ENCODE results near the gene ZDHHC1. TPM values are rescaled to one million over a fixed set of nuclear protein-coding genes. Genes with fewer than 3 reads are reported as not detected.

ZDHHC1 gene
- total RNA-seq, 2 experiments from 2014 or later = 0.23 to 0.45 TPM

GRCh38 chr16:67436640-67437193 lies 20.4 kb upstream of the ZDHHC1 start:
- Mint-ChIP-seq H3K27ac (no peak overlapping the region), H3K36me3 (ENCODE audit: low read depth) (peaks cover 7% of the 10 kb centered on the region), H3K4me1 (peaks cover 2% of the 10 kb centered on the region), H3K27me3 (peaks cover 6% of the 10 kb centered on the region), H3K4me3 (no peak overlapping the region), H3K9me3 (no peaks in the 10 kb centered on the region)
- ChIA-PET CTCF (interaction anchor here (1.7 kb wide), 1 partner anchor 12 kb away, joined by 4 read pairs; no protein-coding TSS in a partner anchor), POLR2A (no interaction called here)
- DNase-seq = no peak

DNA sequence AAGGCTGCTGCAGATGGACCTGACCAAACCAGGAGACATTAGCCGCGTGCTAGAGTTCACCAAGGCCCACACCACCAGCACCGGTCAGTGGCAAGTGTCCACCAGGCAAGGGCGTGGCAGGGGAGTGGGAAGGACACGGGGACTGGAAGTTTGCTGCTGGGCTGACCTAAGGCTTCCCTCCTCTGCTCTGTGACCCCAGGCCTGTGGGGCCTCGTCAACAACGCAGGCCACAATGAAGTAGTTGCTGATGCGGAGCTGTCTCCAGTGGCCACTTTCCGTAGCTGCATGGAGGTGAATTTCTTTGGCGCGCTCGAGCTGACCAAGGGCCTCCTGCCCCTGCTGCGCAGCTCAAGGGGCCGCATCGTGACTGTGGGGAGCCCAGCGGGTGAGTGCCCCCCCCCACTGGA lies 19.5 kb upstream of the ZDHHC1 start:
- no peak for DNase-seq
- Mint-ChIP-seq H3K36me3 (ENCODE audit: low read depth) (peaks cover 7% of the 10 kb centered on the region), H3K4me1 (peaks cover 4% of the 10 kb centered on the region), H3K9me3 (no peaks in the 10 kb centered on the region), H3K27me3 (peaks cover 9% of the 10 kb centered on the region), H3K4me3 (no peak overlapping the region), H3K27ac (no peak overlapping the region)
- ChIA-PET POLR2A (no interaction called here), CTCF (interaction anchor here (0.5 to 1.7 kb wide), 2 partner anchors 13 to 561 kb away, joined by 4 to 6 read pairs; no protein-coding TSS in a partner anchor)

- no peak for DNase-seq
- ChIA-PET CTCF (interaction anchor here (1.3 kb wide), 1 partner anchor 14 kb away, joined by 3 read pairs; no protein-coding TSS in a partner anchor), POLR2A (interaction anchor here (1.2 kb wide), 1 partner anchor 11 kb away, joined by 3 read pairs; no protein-coding TSS in a partner anchor)
- Mint-ChIP-seq H3K36me3 (ENCODE audit: low read depth) (peaks cover 6% of the 10 kb centered on the region), H3K27ac (no peak overlapping the region), H3K27me3 (peaks cover 28% of the 10 kb centered on the region), H3K4me1 (peaks cover 7% of the 10 kb centered on the region), H3K9me3 (no peaks in the 10 kb centered on the region), H3K4me3 (no peak overlapping the region)
Observed at GRCh38 chr16:67433131-67433719, 16.9 kb upstream of the ZDHHC1 start.

DNA sequence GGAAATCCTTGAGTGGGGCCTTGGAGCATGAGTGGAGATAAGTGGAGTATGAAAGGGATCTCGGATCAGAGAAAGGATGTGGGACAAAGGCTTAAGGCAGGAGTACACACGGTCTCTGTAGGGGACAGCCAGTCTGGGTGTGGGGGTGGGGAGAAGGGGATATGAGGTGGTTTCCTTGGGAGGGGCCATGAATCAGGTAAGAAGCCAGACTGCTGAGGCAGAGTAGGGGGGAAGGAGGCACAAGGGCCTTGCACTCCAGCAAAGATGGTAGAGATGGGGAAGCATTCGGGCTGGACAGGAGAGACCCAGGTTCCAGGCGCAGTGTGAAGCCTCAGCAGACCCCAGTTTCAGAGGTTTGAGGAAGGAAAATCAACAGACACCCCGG lies 16.2 kb upstream of the ZDHHC1 start:
- H3K27ac Mint-ChIP-seq = no peak overlapping the region
- H3K4me1 Mint-ChIP-seq = peaks cover 7% of the 10 kb centered on the region
- H3K36me3 Mint-ChIP-seq (ENCODE audit: low read depth) = peaks cover 2% of the 10 kb centered on the region
- no peaks in the 10 kb centered on the region for H3K9me3 Mint-ChIP-seq
- H3K4me3 Mint-ChIP-seq = no peak overlapping the region
- CTCF ChIA-PET = interaction anchor here (0.8 kb wide), 1 partner anchor 19 kb away, joined by 7 read pairs; no protein-coding TSS in a partner anchor
- POLR2A ChIA-PET = interaction anchor here (1.2 kb wide), 1 partner anchor 12 kb away, joined by 3 read pairs; no protein-coding TSS in a partner anchor
- DNase-seq = no peak
- peaks cover 35% of the 10 kb centered on the region for H3K27me3 Mint-ChIP-seq

DNA sequence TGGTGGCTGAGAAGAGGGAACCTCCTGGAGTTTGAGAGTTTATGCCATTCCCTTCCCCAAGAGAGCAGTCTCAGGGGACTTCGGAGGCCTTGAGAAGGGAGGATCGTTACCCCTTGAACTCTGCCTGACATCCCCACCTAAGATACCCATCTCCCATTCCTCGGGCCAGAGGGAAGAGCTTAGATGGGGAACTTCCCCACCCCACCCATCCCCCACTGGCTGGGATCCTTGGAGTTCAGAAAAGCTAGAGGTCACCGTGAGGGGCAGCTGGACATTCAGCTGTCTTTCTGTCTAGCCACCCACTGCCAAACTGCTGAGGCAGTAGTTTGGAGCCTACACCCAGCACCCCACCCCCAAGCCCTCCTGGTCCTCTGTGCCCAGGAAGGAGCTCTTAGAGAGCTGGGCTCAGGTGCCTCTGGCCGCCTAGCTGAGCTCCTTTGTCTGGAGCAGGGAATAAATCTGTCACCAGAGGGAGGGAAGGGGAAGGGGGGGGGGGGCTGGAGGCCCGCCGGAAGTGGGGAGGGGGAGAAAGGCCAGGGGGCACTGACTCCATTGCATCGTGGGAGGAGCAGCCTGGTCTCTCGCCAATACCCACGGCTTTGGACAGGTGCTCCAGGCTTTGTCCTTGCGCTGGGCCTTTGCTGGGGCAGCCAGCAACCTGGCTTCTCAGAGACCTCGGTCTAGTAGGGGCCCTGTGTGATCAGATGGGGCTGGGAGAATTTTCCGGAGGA lies 15.7 kb upstream of the ZDHHC1 start:
- H3K4me3 Mint-ChIP-seq = peak overlapping the region; percentile 16
- H3K27ac Mint-ChIP-seq = no peak overlapping the region
- no peaks in the 10 kb centered on the region for H3K9me3 Mint-ChIP-seq
- ChIA-PET CTCF (interaction anchor here (0.6 to 0.8 kb wide), 3 partner anchors 19 to 130 kb away, joined by 3 to 7 read pairs (median 3); no protein-coding TSS in a partner anchor), POLR2A (no interaction called here)
- H3K27me3 Mint-ChIP-seq = peaks cover 38% of the 10 kb centered on the region
- no peak for DNase-seq
- H3K4me1 Mint-ChIP-seq = peaks cover 7% of the 10 kb centered on the region
- peaks cover 2% of the 10 kb centered on the region for H3K36me3 Mint-ChIP-seq (ENCODE audit: low read depth)

GRCh38 chr16:67430977-67431774 lies 14.9 kb upstream of the ZDHHC1 start, which contains the start of gene HSD11B2:
HSD11B2 (plus strand) TSS chr16:67431121; CDS start chr16:67431249, 128 bp downstream.
- Mint-ChIP-seq H3K27me3 (peaks cover 44% of the 10 kb centered on the region), H3K4me3 (peak within 1 kb of the TSS; percentile 72), H3K36me3 (ENCODE audit: low read depth) (peaks cover 2% of the 10 kb centered on the region), H3K9me3 (no peaks in the 10 kb centered on the region), H3K27ac (no peak within 1 kb of the TSS), H3K4me1 (peaks cover 7% of the 10 kb centered on the region)
- POLR2A ChIA-PET = no interaction called here
- peak; percentile 28 for DNase-seq
- CTCF ChIA-PET = interaction anchor here (0.8 kb wide), 1 partner anchor 63 kb away, joined by 3 read pairs; no protein-coding TSS in a partner anchor

- no peak overlapping the region for H3K27ac Mint-ChIP-seq
- peaks cover 2% of the 10 kb centered on the region for H3K36me3 Mint-ChIP-seq (ENCODE audit: low read depth)
- H3K27me3 Mint-ChIP-seq = peaks cover 44% of the 10 kb centered on the region
- no peaks in the 10 kb centered on the region for H3K9me3 Mint-ChIP-seq
- DNase-seq = peak; percentile 26
- peak overlapping the region; percentile 72 for H3K4me3 Mint-ChIP-seq
- ChIA-PET CTCF (no interaction called here), POLR2A (no interaction called here)
- H3K4me1 Mint-ChIP-seq = peaks cover 7% of the 10 kb centered on the region
Observed at GRCh38 chr16:67430504-67430976, 14.3 kb upstream of the ZDHHC1 start.

GRCh38 chr16:67429799-67430503 lies 13.7 kb upstream of the ZDHHC1 start:
- Mint-ChIP-seq H3K9me3 (no peaks in the 10 kb centered on the region), H3K4me3 (peak overlapping the region; percentile 72), H3K36me3 (ENCODE audit: low read depth) (peaks cover 2% of the 10 kb centered on the region), H3K4me1 (peaks cover 7% of the 10 kb centered on the region), H3K27me3 (peaks cover 44% of the 10 kb centered on the region), H3K27ac (no peak overlapping the region)
- CTCF ChIA-PET = interaction anchor here (2.0 to 5.8 kb wide), 4 partner anchors 10 to 35 kb away, joined by 6 to 66 read pairs (median 36); partner anchors contain the start of gene ZDHHC1
- POLR2A ChIA-PET = interaction anchor here (1.1 kb wide), 1 partner anchor 29 kb away, joined by 3 read pairs; no protein-coding TSS in a partner anchor
- no peak for DNase-seq

GRCh38 chr16:67429053-67429798 lies 12.9 kb upstream of the ZDHHC1 start:
- Mint-ChIP-seq H3K36me3 (ENCODE audit: low read depth) (peaks cover 2% of the 10 kb centered on the region), H3K4me1 (peaks cover 7% of the 10 kb centered on the region), H3K9me3 (no peaks in the 10 kb centered on the region), H3K27me3 (peaks cover 44% of the 10 kb centered on the region), H3K27ac (no peak overlapping the region), H3K4me3 (peak overlapping the region; percentile 37)
- ChIA-PET POLR2A (interaction anchor here (1.1 kb wide), 1 partner anchor 28 kb away, joined by 3 read pairs; no protein-coding TSS in a partner anchor), CTCF (interaction anchor here (0.6 to 5.8 kb wide), 12 partner anchors 9 to 290 kb away, joined by 3 to 66 read pairs (median 6); partner anchors contain the start of gene ZDHHC1)
- DNase-seq = no peak

- ChIA-PET POLR2A (interaction anchor here (0.8 to 1.5 kb wide), 5 partner anchors 11 to 542 kb away, joined by 3 to 5 read pairs (median 3); partner anchors contain the start of gene ATP6V0D1), CTCF (interaction anchor here (0.5 to 5.8 kb wide), 30 partner anchors 8 to 617 kb away, joined by 3 to 66 read pairs (median 4); partner anchors contain the start of genes E2F4 and ZDHHC1)
- Mint-ChIP-seq H3K36me3 (ENCODE audit: low read depth) (peaks cover 2% of the 10 kb centered on the region), H3K27me3 (peaks cover 51% of the 10 kb centered on the region), H3K4me3 (no peak overlapping the region), H3K27ac (no peak overlapping the region), H3K4me1 (peaks cover 7% of the 10 kb centered on the region), H3K9me3 (no peaks in the 10 kb centered on the region)
- peak; percentile 62 for DNase-seq
Observed at GRCh38 chr16:67428146-67428731, 12.0 kb upstream of the ZDHHC1 start.

- CTCF ChIA-PET = interaction anchor here (0.7 to 5.8 kb wide), 13 partner anchors 8 to 517 kb away, joined by 3 to 66 read pairs (median 5); partner anchors contain the start of gene ZDHHC1
- Mint-ChIP-seq H3K27ac (no peak overlapping the region), H3K4me3 (no peak overlapping the region), H3K36me3 (ENCODE audit: low read depth) (peaks cover 2% of the 10 kb centered on the region), H3K9me3 (no peaks in the 10 kb centered on the region), H3K27me3 (peaks cover 52% of the 10 kb centered on the region), H3K4me1 (peaks cover 6% of the 10 kb centered on the region)
- DNase-seq = no peak
- POLR2A ChIA-PET = interaction anchor here (0.5 to 1.5 kb wide), 3 partner anchors 9 to 375 kb away, joined by 3 to 5 read pairs (median 4); no protein-coding TSS in a partner anchor
Observed at GRCh38 chr16:67426950-67427349, 10.7 kb upstream of the ZDHHC1 start.
